Esophagus (tissue), 2 donors: ENCODE data around the gene SGMS1. TPM values are rescaled to one million over a fixed set of nuclear protein-coding genes. Genes with fewer than 3 reads are reported as not detected.
A peak's percentile ranks its signal among the peaks of the same experiment; 100 is the strongest.
"Not testable (repeated sequence)": the region's sequence is repeated elsewhere in the genome, so short reads cannot be mapped to it uniquely, and the experiment has no call there.

Experiments
- H3K27ac ChIP-seq, 2 donors: one replicate each; pipeline ENCODE4 v1.5.1; 2013; ENCODE audit warnings: low read depth in 2 of 2, mild to moderate bottlenecking in 2 of 2, inconsistent platforms in 1 of 2, low read length in 1 of 2, moderate library complexity in 1 of 2
- H3K27me3 ChIP-seq, 2 donors: one replicate each; pipeline ENCODE4 v1.6.1; 2013; ENCODE audit warnings: low read length in 2 of 2, control low read depth in 1 of 2, mild to moderate bottlenecking in 1 of 2; ENCODE audit not compliant: insufficient read depth in 2 of 2, control insufficient read depth in 1 of 2
- H3K36me3 ChIP-seq, 2 donors: one replicate each; pipeline ENCODE4 v1.6.1; 2013; ENCODE audit warnings: low read length in 1 of 2; ENCODE audit not compliant: control insufficient read depth in 2 of 2, insufficient read depth in 2 of 2
- H3K4me1 ChIP-seq, 2 donors: one replicate each; pipeline ENCODE4 v1.6.1; 2013; ENCODE audit warnings: low read length in 1 of 2; ENCODE audit not compliant: control insufficient read depth in 2 of 2, insufficient read depth in 2 of 2
- H3K4me3 ChIP-seq, 2 donors: one replicate each; pipeline ENCODE4 v1.5.1; 2013; ENCODE audit warnings: low read length in 2 of 2, mild to moderate bottlenecking in 2 of 2, low read depth in 1 of 2, moderate library complexity in 1 of 2
- H3K9me3 ChIP-seq, 2 donors: one replicate each; pipeline ENCODE4 v1.6.1; 2013; ENCODE audit warnings: mild to moderate bottlenecking in 2 of 2, low read depth in 1 of 2, low read length in 1 of 2, moderate library complexity in 1 of 2; ENCODE audit not compliant: control insufficient read depth in 2 of 2, insufficient read depth in 1 of 2
- whole genome bisulfite sequencing, 2 donors: extraction: QIAGEN DNeasy Blood & Tissue Kit; methylation state at CpG; one replicate each; pipeline ENCODE4 v1.1.7; 2013; 5-methylcytosine and 5-hydroxymethylcytosine counted together
- polyA plus RNA-seq, 2 donors: library from polyadenylated mRNA; stranded (reverse); fragments of 200-250 nt; gene quantifications; one replicate each; pipeline ENCODE4 v1.2.3, GENCODE V29; 2013
- donor health status: healthy with polysubstance abuse.
- donor health status: Bipolar disorder and iron deficiency.

Gene SGMS1
- polyA plus RNA-seq, 2 donors, result 5.4 to 7.9 TPM

GRCh38 chr10:50373821-50374501, 249.8 kb downstream of the SGMS1 start:
- H3K27me3 ChIP-seq, result no peaks in the 10 kb centered on the region
- H3K4me3 ChIP-seq, result no peak overlapping the region
- 39 to 41% methylated on average over 1 of the region's 1 CpG for WGBS, 2 donors
- H3K9me3 ChIP-seq, result no peaks in the 10 kb centered on the region
- H3K4me1 ChIP-seq, result peaks cover 4 to 8% of the 10 kb centered on the region in 2 donors
- no peaks in the 10 kb centered on the region for H3K36me3 ChIP-seq
- H3K27ac ChIP-seq, result no peak overlapping the region

DNA sequence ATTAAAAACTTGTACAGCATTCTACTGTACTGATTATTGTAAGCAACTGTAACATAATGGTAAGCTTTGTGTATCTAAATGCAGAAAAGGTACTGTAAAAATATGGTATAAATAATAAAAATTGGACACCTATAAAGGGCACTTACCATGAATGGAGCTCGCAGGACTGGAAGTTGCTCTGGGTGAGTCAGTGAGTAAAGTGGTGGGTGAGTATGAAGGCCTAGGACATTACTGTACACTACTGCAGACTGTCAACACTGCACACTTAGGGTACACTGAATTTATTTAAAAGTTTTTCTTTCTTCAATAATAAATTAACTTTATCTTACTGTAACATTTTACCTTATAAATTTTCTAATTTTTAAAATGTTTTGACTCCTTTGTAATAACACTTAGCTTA, 253.8 kb downstream of the SGMS1 start:
- H3K27me3 ChIP-seq, result no peaks in the 10 kb centered on the region
- no peak overlapping the region for H3K27ac ChIP-seq
- no peaks in the 10 kb centered on the region for H3K36me3 ChIP-seq
- H3K4me1 ChIP-seq, result peaks cover 0 to 5% of the 10 kb centered on the region in 2 donors
- no peak overlapping the region for H3K4me3 ChIP-seq
- H3K9me3 ChIP-seq, result no peaks in the 10 kb centered on the region
- WGBS, 2 donors, result 89 to 94% methylated on average over 1 of the region's 1 CpG

DNA sequence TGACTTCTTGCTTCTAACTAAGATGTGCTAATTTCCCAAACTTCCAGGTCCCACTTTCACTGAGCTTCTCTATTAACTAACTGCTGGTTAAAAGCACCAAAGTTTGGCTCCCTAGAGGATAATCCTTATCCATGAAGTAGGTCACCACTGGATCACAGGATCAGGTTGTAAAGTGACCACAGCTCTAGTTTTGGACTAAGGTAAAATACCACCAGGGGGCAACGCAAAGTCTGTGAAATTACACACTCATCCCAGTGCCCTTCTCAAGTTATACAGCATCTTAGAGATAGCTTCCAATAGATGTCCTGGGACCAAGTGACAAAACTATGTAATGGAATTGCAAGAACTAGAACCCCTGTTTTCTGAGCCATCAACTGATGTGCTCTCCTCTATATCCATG, 256.0 kb downstream of the SGMS1 start:
- no peaks in the 10 kb centered on the region for H3K27me3 ChIP-seq
- H3K27ac ChIP-seq, result no peak overlapping the region
- no peak overlapping the region for H3K4me3 ChIP-seq
- WGBS, 2 donors, result 90 to 97% methylated on average over 1 of the region's 1 CpG
- no peaks in the 10 kb centered on the region for H3K36me3 ChIP-seq
- no peaks in the 10 kb centered on the region for H3K9me3 ChIP-seq
- no peaks in the 10 kb centered on the region for H3K4me1 ChIP-seq

GRCh38 chr10:50366421-50366820, 257.3 kb downstream of the SGMS1 start:
- not testable (repeated sequence) for H3K4me3 ChIP-seq, H3K27me3 ChIP-seq, H3K36me3 ChIP-seq, H3K27ac ChIP-seq, H3K4me1 ChIP-seq, H3K9me3 ChIP-seq
- WGBS, 2 donors, result 70% methylated on average over 4 of the region's 4 CpGs

- not testable (repeated sequence) for H3K4me3 ChIP-seq, H3K36me3 ChIP-seq, H3K9me3 ChIP-seq, H3K27ac ChIP-seq, H3K4me1 ChIP-seq, H3K27me3 ChIP-seq
- WGBS, 2 donors, result 84 to 85% methylated on average over 3 of the region's 3 CpGs
Observed at GRCh38 chr10:50364730-50365129, 259.0 kb downstream of the SGMS1 start.

- H3K4me3 ChIP-seq, result no peak overlapping the region
- peak overlapping the region in 1 of 2 donors; percentile 56 for H3K27ac ChIP-seq
- H3K27me3 ChIP-seq, result no peaks in the 10 kb centered on the region
- no peaks in the 10 kb centered on the region for H3K36me3 ChIP-seq
- H3K9me3 ChIP-seq, result no peaks in the 10 kb centered on the region
- H3K4me1 ChIP-seq, result peaks cover 0 to 4% of the 10 kb centered on the region in 2 donors
- WGBS, 2 donors, result 78 to 85% methylated on average over 2 of the region's 2 CpGs
Observed at GRCh38 chr10:50362547-50363125, 261.1 kb downstream of the SGMS1 start.

GRCh38 chr10:50361946-50362345, 261.8 kb downstream of the SGMS1 start:
- 98% methylated on average over 1 of the region's 1 CpG for WGBS, 2 donors
- Histone ChIP-seq H3K4me1 (peaks cover 0 to 4% of the 10 kb centered on the region in 2 donors), H3K27ac (peak overlapping the region; percentile 65 to 86), H3K4me3 (no peak overlapping the region), H3K9me3 (no peaks in the 10 kb centered on the region), H3K36me3 (no peaks in the 10 kb centered on the region), H3K27me3 (no peaks in the 10 kb centered on the region)

DNA sequence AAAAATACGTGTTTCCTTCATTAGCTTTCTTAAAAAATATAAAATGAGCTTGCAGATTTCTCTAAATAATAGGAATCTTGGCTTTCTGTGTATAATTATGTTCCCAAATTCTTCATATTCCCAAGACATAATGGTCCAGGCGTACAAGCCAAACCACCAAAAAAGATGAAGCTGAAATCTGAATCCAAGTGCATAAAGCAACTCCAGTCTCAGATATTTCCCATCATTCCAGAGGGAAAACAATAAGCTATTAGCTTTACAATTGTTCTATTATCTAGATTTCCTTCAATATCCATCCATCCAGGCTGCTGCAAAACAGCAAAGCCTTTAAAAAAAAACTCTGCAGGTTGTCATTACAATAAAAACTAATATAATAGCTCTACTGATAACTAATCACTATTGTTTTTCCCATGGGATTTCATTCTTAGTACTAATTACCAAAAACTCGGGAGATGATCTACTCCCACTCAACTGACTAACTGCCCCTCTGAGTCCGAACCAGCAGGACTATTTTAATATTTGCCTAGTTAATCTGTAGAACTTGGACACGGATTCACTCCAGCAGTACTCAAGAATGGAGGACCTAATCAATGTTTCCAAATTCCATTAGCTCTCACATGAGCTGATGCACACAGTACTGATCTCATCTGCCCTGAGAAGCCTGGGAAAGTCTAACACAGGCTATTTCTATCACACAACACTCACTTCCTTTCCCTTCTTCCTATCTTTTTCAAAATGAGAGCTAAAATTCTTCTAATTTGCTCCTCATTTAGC, 263.5 kb downstream of the SGMS1 start:
- 76 to 80% methylated on average over 5 of the region's 5 CpGs for WGBS, 2 donors
- Histone ChIP-seq H3K9me3 (peaks cover 0 to 2% of the 10 kb centered on the region in 2 donors), H3K27ac (no peak overlapping the region), H3K36me3 (no peaks in the 10 kb centered on the region), H3K4me1 (peaks cover 0 to 4% of the 10 kb centered on the region in 2 donors), H3K27me3 (no peaks in the 10 kb centered on the region), H3K4me3 (no peak overlapping the region)

GRCh38 chr10:50358925-50359687, 264.6 kb downstream of the SGMS1 start:
- Histone ChIP-seq H3K27ac (no peak overlapping the region), H3K9me3 (peaks cover 0 to 4% of the 10 kb centered on the region in 2 donors), H3K4me3 (no peak overlapping the region), H3K27me3 (no peaks in the 10 kb centered on the region), H3K4me1 (peaks cover 0 to 4% of the 10 kb centered on the region in 2 donors), H3K36me3 (no peaks in the 10 kb centered on the region)
- 79 to 95% methylated on average over 1 of the region's 1 CpG for WGBS, 2 donors
